ENCODE data around the gene CITED2.

The CITED2 gene

DNA sequence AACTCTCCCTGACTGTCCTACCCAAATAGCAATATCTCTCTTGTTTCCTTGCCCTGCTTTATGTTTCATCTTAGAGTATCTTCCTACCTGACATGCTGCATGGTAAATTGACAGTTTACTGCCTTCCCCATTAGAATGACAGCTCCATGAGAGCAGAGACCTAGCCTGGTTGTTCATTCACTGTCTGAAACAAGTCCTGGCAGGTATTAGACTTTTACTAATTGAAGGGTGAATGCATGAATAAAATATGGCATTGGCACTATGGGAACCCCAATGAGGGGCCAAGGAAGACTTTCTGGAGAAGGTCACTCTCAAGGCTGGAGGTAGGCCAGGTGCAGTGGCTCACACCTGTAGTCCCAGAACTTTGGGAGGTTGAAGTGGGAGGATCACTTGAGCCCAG, 3.8 kb upstream of the CITED2 start:
- TF ChIP-seq CTCF (IDR thresholded peaks at IDR 0.05; ENCODE audit: extremely low read depth, insufficient read depth, missing control alignments): no peak
- DNase-seq (ENCODE audit: low spot score): no peak
- in situ Hi-C loops (cut with MboI; ENCODE audit: low pct_unique_long_range_greater_than_20kb, low sequenced_read_pairs, unreplicated experiment): loop anchor here (25.0 kb wide), 1 partner anchor 509 kb away; no protein-coding TSS in a partner anchor

GRCh38 chr6:139376604-139377218, 2.3 kb upstream of the CITED2 start:
- in situ Hi-C loops (cut with MboI; ENCODE audit: low pct_unique_long_range_greater_than_20kb, low sequenced_read_pairs, unreplicated experiment): loop anchor here (25.0 kb wide), 1 partner anchor 511 kb away; no protein-coding TSS in a partner anchor
- TF ChIP-seq CTCF (IDR thresholded peaks at IDR 0.05; ENCODE audit: extremely low read depth, insufficient read depth, missing control alignments): no peak
- DNase-seq (ENCODE audit: low spot score): no peak

DNA sequence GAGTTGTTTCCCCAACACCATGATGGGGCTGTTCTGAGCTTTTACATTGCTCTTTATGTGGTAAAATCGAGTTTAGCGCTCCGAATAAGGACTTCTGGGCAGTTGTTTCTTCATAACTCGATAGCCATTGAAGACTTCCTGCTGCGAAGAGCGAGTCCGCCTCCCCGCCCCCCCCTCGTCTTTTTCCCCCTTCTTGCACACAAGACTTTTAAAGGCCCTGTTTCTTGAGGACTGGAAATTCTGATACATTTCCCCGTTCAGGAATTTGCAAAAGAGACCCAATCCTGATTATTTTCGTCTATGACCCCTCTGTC, 1.5 kb upstream of the CITED2 start:
- in situ Hi-C loops (cut with MboI; ENCODE audit: low pct_unique_long_range_greater_than_20kb, low sequenced_read_pairs, unreplicated experiment): loop anchor here (25.0 kb wide), 1 partner anchor 511 kb away; no protein-coding TSS in a partner anchor
- TF ChIP-seq CTCF (IDR thresholded peaks at IDR 0.05; ENCODE audit: extremely low read depth, insufficient read depth, missing control alignments): no peak
- no peak for DNase-seq (ENCODE audit: low spot score)

- in situ Hi-C loops (cut with MboI; ENCODE audit: low pct_unique_long_range_greater_than_20kb, low sequenced_read_pairs, unreplicated experiment): loop anchor here (25.0 kb wide), 1 partner anchor 512 kb away; no protein-coding TSS in a partner anchor
- DNase-seq (ENCODE audit: low spot score): peak; percentile 74
- no peak for TF ChIP-seq CTCF (IDR thresholded peaks at IDR 0.05; ENCODE audit: extremely low read depth, insufficient read depth, missing control alignments)
Measured at GRCh38 chr6:139375226-139376016, 973 bp upstream of the CITED2 start.

GRCh38 chr6:139373928-139374356, 506 bp downstream of the CITED2 start:
- in situ Hi-C loops (cut with MboI; ENCODE audit: low pct_unique_long_range_greater_than_20kb, low sequenced_read_pairs, unreplicated experiment): loop anchor here (25.0 kb wide), 1 partner anchor 562 kb away; no protein-coding TSS in a partner anchor
- peak; percentile 16 for DNase-seq (ENCODE audit: low spot score)
- no peak for TF ChIP-seq CTCF (IDR thresholded peaks at IDR 0.05; ENCODE audit: extremely low read depth, insufficient read depth, missing control alignments)

DNA sequence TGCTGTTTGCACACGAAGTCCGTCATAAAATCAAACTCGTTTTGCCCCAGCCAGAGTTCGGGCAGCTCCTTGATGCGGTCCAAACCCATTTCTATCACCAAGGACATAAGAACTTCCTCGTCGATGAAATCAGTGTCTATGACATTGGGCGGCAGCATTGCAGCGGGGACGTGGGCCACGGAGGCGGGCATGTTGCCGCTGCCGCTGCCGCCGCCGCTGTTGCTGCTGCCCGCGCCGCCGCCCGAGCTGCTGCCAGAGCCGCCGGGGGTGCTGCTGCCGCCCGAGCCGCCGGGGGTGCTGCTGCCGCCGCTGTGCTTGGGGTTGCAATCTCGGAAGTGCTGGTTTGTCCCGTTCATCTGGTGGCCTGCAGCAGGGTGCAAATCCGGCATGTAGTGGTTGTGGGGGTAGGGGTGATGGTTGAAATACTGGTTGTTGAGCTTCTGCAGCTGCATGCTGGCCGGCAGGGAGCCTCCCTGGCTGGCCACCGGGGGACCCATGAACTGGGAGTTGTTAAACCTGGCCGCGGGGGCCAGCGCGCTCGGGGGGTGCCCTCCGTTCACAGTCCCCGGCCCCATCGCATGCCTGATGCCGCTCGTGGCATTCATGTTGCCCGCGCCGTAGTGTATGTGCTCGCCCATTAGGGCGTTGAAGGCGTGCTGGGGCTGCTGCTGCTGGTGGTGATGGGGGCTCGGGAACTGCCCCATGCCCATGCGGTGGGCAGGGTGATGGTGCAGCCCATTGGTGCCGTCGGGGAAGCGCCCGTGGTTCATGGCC, 1.1 kb downstream of the CITED2 start:
- TF ChIP-seq CTCF (IDR thresholded peaks at IDR 0.05; ENCODE audit: extremely low read depth, insufficient read depth, missing control alignments): peak; percentile 61
- peak; percentile 53 for DNase-seq (ENCODE audit: low spot score)
- in situ Hi-C loops (cut with MboI; ENCODE audit: low pct_unique_long_range_greater_than_20kb, low sequenced_read_pairs, unreplicated experiment): loop anchor here (25.0 kb wide), 1 partner anchor 561 kb away; no protein-coding TSS in a partner anchor
